ENCODE measurements around the gene ING3. TPM values are rescaled to one million over a fixed set of nuclear protein-coding genes. Genes with fewer than 3 reads are reported as not detected.

ING3 gene
- total RNA-seq, 1 donor from 2014 or later: 27.4 TPM

- Mint-ChIP-seq H3K4me1 (ENCODE audit: low read depth) (peaks cover 10% of the 10 kb centered on the region), H3K27ac (no peak within 1 kb of the TSS), H3K27me3 (peaks cover 26% of the 10 kb centered on the region), H3K9me3 (ENCODE audit: low read depth) (no peaks in the 10 kb centered on the region), H3K36me3 (ENCODE audit: insufficient read depth) (no peaks in the 10 kb centered on the region), H3K4me3 (ENCODE audit: low read depth) (peak within 1 kb of the TSS; percentile 77)
- DNase-seq (ENCODE audit: low spot score, unreplicated experiment): peak; percentile 29
- TF ChIP-seq CTCF (IDR thresholded peaks at IDR 0.05; ENCODE audit: unreplicated experiment): no peak
Observed at GRCh38 chr7:120988591-120989256, 38.1 kb downstream of the ING3 start, which contains the start of gene CPED1. Gene CPED1, plus strand, starts transcription at chr7:120988711. Its CDS starts 911 bp downstream, at chr7:120989622.

- Mint-ChIP-seq H3K4me1 (ENCODE audit: low read depth) (peaks cover 10% of the 10 kb centered on the region), H3K36me3 (ENCODE audit: insufficient read depth) (no peaks in the 10 kb centered on the region), H3K27me3 (peaks cover 26% of the 10 kb centered on the region), H3K9me3 (ENCODE audit: low read depth) (no peaks in the 10 kb centered on the region), H3K27ac (no peak overlapping the region), H3K4me3 (ENCODE audit: low read depth) (peak overlapping the region; percentile 77)
- TF ChIP-seq CTCF (IDR thresholded peaks at IDR 0.05; ENCODE audit: unreplicated experiment): no peak
- no peak for DNase-seq (ENCODE audit: low spot score, unreplicated experiment)
Observed at GRCh38 chr7:120989257-120990220, 39.0 kb downstream of the ING3 start.

GRCh38 chr7:120990468-120991118, 40.0 kb downstream of the ING3 start:
- H3K27ac Mint-ChIP-seq: no peak overlapping the region
- TF ChIP-seq CTCF (IDR thresholded peaks at IDR 0.05; ENCODE audit: unreplicated experiment): no peak
- H3K4me1 Mint-ChIP-seq (ENCODE audit: low read depth): peaks cover 10% of the 10 kb centered on the region
- H3K4me3 Mint-ChIP-seq (ENCODE audit: low read depth): no peak overlapping the region
- H3K9me3 Mint-ChIP-seq (ENCODE audit: low read depth): no peaks in the 10 kb centered on the region
- peaks cover 26% of the 10 kb centered on the region for H3K27me3 Mint-ChIP-seq
- DNase-seq (ENCODE audit: low spot score, unreplicated experiment): no peak
- H3K36me3 Mint-ChIP-seq (ENCODE audit: insufficient read depth): no peaks in the 10 kb centered on the region

- Mint-ChIP-seq H3K27me3 (peaks cover 26% of the 10 kb centered on the region), H3K36me3 (ENCODE audit: insufficient read depth) (no peaks in the 10 kb centered on the region), H3K4me3 (ENCODE audit: low read depth) (no peak overlapping the region), H3K9me3 (ENCODE audit: low read depth) (no peaks in the 10 kb centered on the region), H3K27ac (no peak overlapping the region), H3K4me1 (ENCODE audit: low read depth) (peaks cover 10% of the 10 kb centered on the region)
- TF ChIP-seq CTCF (IDR thresholded peaks at IDR 0.05; ENCODE audit: unreplicated experiment): no peak
- no peak for DNase-seq (ENCODE audit: low spot score, unreplicated experiment)
Observed at GRCh38 chr7:120991161-120991560, 40.6 kb downstream of the ING3 start.

GRCh38 chr7:120991581-120991980, 41.0 kb downstream of the ING3 start:
- no peak overlapping the region for H3K27ac Mint-ChIP-seq
- H3K27me3 Mint-ChIP-seq: peaks cover 26% of the 10 kb centered on the region
- no peak for TF ChIP-seq CTCF (IDR thresholded peaks at IDR 0.05; ENCODE audit: unreplicated experiment)
- H3K4me1 Mint-ChIP-seq (ENCODE audit: low read depth): peaks cover 10% of the 10 kb centered on the region
- H3K4me3 Mint-ChIP-seq (ENCODE audit: low read depth): no peak overlapping the region
- no peaks in the 10 kb centered on the region for H3K9me3 Mint-ChIP-seq (ENCODE audit: low read depth)
- no peak for DNase-seq (ENCODE audit: low spot score, unreplicated experiment)
- no peaks in the 10 kb centered on the region for H3K36me3 Mint-ChIP-seq (ENCODE audit: insufficient read depth)

All from progenitor cell of endocrine pancreas (in vitro differentiated cells).